SH-SY5Y (cell line): ENCODE measurements around the gene HOXC12.

Experiments used
- GATA2 ChIP-seq: IDR thresholded peaks from 2 replicates; pipeline ENCODE4 v1.6.1; 2011; ENCODE audit warnings: mild to moderate bottlenecking, low read depth, low read length
- GATA3 ChIP-seq: IDR thresholded peaks from 2 replicates; pipeline ENCODE4 v1.6.1; 2011; ENCODE audit warnings: low read depth, mild to moderate bottlenecking, low read length, moderate library complexity

GRCh38 chr12:53986686-53987483 lies 32.2 kb downstream of the HOXC12 start:
- TF ChIP-seq GATA2 (no peak), GATA3 (no peak)
